Germinal center (tissue), 1 donor: ENCODE data around the gene LAMC2.
"Not testable (repeated sequence)": the region's sequence is repeated elsewhere in the genome, so short reads cannot be mapped to it uniquely, and the experiment has no call there.

Source experiments
- DNase-seq: peaks from one replicate; pipeline ENCODE4 v3.0.0; 2012; ENCODE audit warnings: mixed read lengths, low spot score

Gene LAMC2

DNA sequence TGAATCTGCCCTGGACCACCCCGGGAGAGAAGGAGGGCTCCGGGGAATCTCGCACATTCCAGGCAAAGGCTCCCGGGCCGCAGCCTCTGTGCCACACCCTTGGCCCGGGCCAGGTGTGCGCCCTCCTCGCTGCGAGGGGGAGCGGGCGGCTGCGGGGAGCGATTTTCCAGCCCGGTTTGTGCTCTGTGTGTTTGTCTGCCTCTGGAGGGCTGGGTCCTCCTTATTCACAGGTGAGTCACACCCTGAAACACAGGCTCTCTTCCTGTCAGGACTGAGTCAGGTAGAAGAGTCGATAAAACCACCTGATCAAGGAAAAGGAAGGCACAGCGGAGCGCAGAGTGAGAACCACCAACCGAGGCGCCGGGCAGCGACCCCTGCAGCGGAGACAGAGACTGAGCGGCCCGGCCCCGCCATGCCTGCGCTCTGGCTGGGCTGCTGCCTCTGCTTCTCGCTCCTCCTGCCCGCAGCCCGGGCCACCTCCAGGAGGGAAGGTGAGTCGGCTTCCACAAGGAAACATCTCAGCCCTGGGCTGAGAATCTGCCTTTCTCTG lies at the start of gene LAMC2:
Gene LAMC2 (plus strand): TSS at position 324 of the 550 bp plus-strand sequence. CDS start 89 bp downstream, at position 413.
- no peak for DNase-seq

GRCh38 chr1:183137782-183138181 lies 48.3 kb upstream of the LAMC2 start:
- DNase-seq: no peak

DNA sequence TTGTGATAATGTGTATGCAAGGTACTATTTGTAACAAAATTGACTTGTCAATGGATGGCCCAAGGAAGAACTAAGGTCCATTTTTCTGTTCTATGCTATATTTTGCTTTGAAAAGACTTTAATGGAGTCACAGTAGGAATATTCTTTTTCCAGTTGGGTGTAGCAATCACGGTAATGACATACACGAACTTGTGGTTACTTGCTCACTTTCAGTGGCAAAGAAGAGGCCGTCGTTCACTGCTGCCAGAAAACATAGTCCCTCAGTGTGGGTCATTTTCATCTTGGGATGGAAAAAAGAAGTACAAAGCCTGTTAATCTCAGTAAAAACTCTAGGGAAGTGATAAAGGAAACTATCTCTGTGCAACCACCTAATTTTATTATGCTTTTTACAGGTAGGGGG lies 47.8 kb upstream of the LAMC2 start:
- DNase-seq: no peak

- DNase-seq: no peak
These were observed 46.7 kb upstream of the LAMC2 start for GRCh38 chr1:183139281-183139942.

DNA sequence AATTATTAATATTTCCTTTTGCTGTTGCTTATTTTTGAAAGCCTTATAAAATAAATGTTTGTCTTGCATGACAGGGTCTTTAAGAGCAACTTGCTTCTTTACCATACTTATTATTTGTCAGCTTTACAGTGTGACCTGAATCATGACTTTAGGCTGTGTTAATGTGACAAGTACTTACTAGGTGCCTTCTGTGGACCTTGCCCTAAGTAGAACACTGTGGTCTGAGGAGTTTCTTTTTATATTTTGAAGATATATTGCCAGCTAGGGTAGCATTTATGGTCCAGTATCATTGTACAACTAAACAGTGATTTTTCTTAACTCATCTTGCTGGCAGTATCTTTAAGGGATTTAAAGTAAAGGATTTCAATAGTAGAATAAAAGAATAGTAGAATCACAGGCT lies 45.4 kb upstream of the LAMC2 start:
- no peak for DNase-seq

DNA sequence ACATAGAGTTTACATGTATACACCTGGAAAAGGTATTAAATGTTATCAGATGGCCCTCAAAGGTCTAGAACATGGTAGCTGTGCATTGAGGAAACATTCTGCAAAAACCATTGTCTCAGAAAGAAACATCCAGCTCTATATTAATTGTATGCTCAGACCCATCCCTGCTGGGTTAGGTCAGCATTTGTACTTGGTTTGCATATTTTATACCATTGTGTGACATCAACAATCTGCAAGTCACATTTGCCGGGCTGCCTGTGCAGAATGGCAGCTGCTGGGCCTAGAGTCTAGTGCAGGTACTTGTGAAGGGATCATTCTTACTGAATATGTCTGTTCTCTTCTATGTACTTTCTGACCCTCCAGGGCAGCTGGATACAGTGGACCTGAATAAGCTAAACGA lies 43.9 kb upstream of the LAMC2 start:
- DNase-seq: no peak

DNA sequence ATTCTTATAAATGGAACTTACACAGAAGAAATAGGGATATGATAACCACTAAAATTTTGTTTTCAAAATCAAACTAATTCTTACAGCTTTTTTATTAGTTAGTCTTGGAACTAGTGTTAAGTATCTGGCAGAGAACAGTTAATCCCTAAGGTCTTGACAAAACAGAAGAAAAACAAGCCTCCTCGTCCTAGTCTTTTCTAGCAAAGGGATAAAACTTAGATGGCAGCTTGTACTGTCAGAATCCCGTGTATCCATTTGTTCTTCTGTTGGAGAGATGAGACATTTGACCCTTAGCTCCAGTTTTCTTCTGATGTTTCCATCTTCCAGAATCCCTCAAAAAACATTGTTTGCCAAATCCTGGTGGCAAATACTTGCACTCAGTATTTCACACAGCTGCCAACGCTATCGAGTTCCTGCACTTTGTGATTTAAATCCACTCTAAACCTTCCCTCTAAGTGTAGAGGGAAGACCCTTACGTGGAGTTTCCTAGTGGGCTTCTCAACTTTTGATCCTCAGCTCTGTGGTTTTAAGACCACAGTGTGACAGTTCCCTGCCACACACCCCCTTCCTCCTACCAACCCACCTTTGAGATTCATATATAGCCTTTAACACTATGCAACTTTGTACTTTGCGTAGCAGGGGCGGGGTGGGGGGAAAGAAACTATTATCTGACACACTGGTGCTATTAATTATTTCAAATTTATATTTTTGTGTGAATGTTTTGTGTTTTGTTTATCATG lies 42.3 kb upstream of the LAMC2 start:
- DNase-seq: no peak

DNA sequence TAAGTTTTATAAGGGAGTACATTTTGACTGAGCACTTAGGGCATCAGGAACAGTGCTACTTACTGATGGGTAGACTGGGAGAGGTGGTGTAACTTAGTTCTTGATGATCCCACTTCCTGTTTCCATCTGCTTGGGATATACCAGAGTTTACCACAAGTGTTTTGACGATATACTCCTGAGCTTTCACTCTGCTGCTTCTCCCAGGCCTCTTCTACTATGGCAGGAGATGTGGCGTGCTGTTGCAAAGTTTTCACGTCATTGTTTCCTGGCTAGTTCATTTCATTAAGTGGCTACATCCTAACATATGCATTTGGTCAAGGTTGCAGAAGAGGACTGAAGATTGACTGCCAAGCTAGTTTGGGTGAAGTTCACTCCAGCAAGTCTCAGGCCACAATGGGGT lies 41.3 kb upstream of the LAMC2 start:
- DNase-seq: no peak

DNA sequence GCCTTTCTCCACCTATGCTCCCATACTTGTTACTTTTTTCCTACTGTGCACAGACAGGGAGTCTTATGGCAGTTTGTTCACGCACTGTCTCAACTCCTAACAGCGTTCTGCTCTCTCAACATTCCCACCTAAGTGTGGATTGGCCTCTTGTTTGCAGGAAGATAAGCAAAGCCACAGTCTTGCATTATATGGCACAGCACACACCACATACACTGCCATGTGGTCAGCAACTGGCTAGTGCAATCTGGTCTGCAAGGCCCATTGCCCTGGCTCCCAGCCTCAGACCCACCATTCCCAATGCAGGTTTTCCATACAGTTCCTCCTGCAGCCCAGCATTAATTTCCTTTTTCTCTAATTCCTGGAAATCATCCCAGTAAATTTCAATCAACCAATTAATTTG lies 38.3 kb upstream of the LAMC2 start:
- DNase-seq: no peak

DNA sequence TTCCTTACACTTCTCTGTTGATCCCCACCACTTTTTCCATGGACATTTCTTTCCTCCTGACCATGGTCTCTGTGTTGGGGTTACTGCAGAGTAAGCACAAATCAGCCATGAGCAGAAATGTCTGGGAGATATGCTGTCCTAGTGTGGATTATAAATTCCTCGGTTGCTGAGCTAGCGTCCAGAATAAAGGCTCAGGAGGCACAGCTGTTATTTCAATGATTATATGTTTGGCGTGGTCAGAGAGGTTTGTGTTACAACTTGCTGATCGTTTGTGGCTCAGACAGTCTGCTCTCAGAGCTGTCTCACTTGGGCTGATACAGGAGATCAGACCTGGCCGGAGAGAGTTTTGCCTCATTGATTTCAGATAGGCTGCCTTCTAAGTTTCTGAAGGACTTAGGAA lies 37.5 kb upstream of the LAMC2 start:
- no peak for DNase-seq

DNA sequence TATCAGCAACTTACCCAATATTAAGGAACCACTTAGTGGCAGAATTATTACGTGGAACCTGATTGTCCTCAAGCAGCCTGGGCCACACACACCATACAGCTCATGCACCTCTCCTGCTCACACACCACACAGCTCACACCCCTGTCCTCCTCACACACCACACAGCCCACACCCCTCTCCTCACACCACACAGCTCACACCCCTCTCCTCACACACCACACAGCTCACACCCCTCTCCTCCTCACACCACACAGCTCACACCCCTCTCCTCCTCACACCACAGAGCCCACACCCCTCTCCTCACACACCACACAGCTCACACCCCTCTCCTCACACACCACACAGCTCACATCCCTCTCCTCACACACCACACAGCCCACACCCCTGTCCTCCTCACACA lies 36.8 kb upstream of the LAMC2 start:
- DNase-seq: no peak

GRCh38 chr1:183150032-183150431 lies 36.0 kb upstream of the LAMC2 start:
- DNase-seq: not testable (repeated sequence)

DNA sequence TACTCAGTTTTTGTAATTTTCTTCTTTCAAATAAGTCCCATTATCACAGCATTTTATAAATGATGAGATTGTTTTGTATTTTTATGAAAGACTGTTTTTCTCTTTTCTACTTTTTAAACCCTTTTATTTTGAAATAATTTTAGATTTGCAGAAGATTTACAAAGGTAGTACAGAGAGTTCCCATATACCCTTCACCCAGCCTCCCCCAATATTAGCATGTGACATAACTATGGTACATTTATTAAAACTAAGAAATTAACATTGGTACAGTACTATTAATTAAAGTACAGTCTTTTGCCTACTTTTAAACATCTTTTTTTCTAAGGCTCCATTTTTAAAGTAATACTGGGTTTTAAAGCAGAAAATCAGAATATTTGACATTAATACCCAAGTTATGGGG lies 35.6 kb upstream of the LAMC2 start:
- DNase-seq: no peak

DNA sequence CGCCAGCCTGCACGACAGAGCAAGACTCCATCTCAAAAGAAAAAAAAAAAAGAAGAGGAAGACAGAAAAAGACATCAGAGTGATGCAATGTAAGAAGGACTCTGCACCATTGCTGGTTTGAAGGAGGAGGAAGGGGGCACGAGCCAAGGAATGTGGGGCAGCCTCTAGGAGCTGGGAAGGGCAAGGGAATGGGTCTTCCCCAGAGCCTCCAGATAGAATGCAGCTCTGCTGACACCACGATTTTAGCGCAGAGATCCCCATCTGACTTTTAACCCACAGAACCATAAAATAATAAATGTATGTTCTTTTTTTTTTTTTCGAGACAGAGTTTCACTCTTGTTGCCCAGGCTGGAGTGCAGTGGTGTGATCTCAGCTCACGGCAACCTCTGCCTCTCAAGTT lies 33.9 kb upstream of the LAMC2 start:
- no peak for DNase-seq

DNA sequence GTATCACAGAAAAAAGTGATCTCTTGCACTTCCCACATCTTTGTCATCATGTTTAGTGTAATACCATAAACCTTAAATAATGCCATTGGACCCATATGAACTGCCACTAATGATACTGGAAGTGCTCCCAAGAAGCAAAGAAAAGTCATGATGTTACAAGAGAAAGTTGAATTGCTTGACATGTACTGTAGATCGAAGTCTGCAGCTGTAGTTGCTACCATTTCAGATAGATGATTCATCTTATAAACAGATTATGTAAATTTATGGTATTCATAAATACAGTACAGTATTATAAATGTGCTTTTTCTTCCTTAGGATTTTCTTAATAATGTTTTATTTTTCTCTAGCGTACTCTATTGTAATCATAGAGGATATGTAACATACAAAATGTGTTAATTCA lies 30.1 kb upstream of the LAMC2 start:
- no peak for DNase-seq

DNA sequence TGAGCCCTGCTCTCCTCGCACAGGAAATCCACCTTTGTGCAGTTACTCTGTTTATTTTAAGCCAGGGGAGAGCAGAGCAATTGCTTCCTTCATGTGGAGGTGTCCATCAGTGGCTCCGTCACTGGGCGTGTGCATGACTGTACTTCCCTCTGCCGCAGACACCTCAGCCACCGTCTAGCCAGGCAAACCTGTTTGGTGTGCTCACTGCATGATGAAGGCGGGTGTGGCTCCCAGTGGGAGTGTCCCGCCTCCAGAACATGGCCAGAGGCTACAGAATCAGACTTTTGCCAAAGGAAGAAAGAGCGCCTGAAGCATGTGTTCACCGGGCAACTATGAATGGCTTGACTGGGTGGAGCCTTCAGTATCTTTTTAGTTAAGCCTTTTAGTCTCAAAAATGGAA lies 26.1 kb upstream of the LAMC2 start:
- DNase-seq: no peak

GRCh38 chr1:183161391-183161790 lies 24.7 kb upstream of the LAMC2 start:
- DNase-seq: no peak

GRCh38 chr1:183163316-183163715 lies 22.7 kb upstream of the LAMC2 start:
- DNase-seq: no peak

DNA sequence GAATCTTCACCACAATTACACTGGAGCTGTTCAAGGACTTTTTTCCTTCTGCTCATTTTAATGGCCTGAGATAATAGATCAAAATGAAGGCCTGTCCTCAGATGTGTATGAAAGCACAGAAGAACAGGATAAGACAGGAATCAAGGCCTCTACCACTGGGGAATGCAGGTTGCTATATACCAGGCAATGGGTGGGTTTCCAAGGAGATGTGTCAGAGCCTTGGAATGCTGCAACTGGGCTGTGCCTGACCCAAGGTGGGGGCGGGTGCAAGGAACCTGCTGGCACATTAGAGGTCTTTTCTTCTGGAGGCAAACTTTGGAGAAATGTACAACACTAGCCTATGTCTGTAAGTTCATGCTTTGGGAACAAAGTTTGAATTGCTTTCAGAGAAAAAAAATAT lies 21.7 kb upstream of the LAMC2 start:
- no peak for DNase-seq

GRCh38 chr1:183164963-183165362 lies 21.1 kb upstream of the LAMC2 start:
- no peak for DNase-seq

GRCh38 chr1:183165456-183165855 lies 20.6 kb upstream of the LAMC2 start:
- DNase-seq: no peak

- DNase-seq: no peak
These were observed 19.6 kb upstream of the LAMC2 start for GRCh38 chr1:183166454-183166853.

DNA sequence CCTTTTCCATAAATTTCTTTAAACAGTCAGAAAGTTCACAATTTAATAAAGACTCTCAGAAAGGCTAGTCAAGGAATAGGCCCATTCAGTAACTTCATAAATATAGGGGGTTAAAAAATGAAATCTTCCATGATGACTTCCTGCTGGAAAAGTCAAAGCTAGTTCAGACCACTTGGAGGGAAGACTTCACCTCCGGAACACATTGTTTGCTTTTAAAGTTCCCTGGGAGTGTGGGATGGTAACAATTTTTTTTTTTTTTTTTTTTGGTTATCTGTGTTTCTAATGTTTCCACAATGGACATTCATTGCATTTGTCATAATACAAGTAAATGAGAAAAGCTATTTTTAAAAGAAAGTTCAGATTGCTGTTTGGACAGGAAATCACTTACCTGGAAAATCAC lies 18.4 kb upstream of the LAMC2 start:
- no peak for DNase-seq

GRCh38 chr1:183168308-183168707 lies 17.8 kb upstream of the LAMC2 start:
- no peak for DNase-seq
